Natural killer cell (primary cell): Measurements from ENCODE around the gene SSH2. TPM values are rescaled to one million over a fixed set of nuclear protein-coding genes. Genes with fewer than 3 reads are reported as not detected.

Experiments
- ATAC-seq, 3 donors: fragments of 150-1000 bp in 2 of 3; fragments of 200-7000 bp in 1 of 3; cut with Tn5 transposase; 1 replicate in 1 of 3; 2 replicates in 2 of 3; pipeline ENCODE4 v1.10.0; 2021; ENCODE audit warnings: mild to moderate bottlenecking in 2 of 3, moderate library complexity in 2 of 3
- DNase-seq, 2 donors: peaks; one replicate each; pipeline versions ENCODE4 v3.0.0 to v3.0.0-alpha.2; 2013 to 2021; ENCODE audit warnings: mixed read lengths in 1 of 2
- H3K27ac ChIP-seq: one replicate; pipeline ENCODE4 v1.5.1; 2013; ENCODE audit warnings: mild to moderate bottlenecking, low read length
- H3K27me3 ChIP-seq: one replicate; pipeline ENCODE4 v1.6.1; 2013; ENCODE audit warnings: low read length; ENCODE audit not compliant: control insufficient read depth, insufficient read depth
- H3K36me3 ChIP-seq: one replicate; pipeline ENCODE4 v1.6.1; 2013; ENCODE audit warnings: low read length; ENCODE audit not compliant: control insufficient read depth, insufficient read depth
- H3K4me1 ChIP-seq: one replicate; pipeline ENCODE4 v1.6.1; 2013; ENCODE audit warnings: low read length; ENCODE audit not compliant: control insufficient read depth, insufficient read depth
- H3K4me3 ChIP-seq: one replicate; pipeline ENCODE4 v1.5.1; 2013; ENCODE audit warnings: low read length
- H3K9me3 ChIP-seq: one replicate; pipeline ENCODE4 v1.6.1; 2013; ENCODE audit warnings: low read length; ENCODE audit not compliant: control insufficient read depth, insufficient read depth
- H3K27ac Mint-ChIP-seq, 2 donors: one replicate each; pipeline ENCODE4 v1.8.0; 2022; ENCODE audit warnings: mild to moderate bottlenecking in 2 of 2, mixed read lengths in 2 of 2, moderate library complexity in 1 of 2
- H3K27me3 Mint-ChIP-seq, 2 donors: one replicate each; pipeline ENCODE4 v1.8.0; 2022; ENCODE audit warnings: low read depth in 2 of 2, mixed read lengths in 2 of 2
- H3K36me3 Mint-ChIP-seq: one replicate; pipeline ENCODE4 v1.8.0; 2022; ENCODE audit warnings: mixed read lengths
- H3K4me1 Mint-ChIP-seq, 2 donors: one replicate each; pipeline ENCODE4 v1.8.0; 2022; ENCODE audit warnings: mixed read lengths in 2 of 2
- H3K4me3 Mint-ChIP-seq: one replicate; pipeline ENCODE4 v1.8.0; 2022; ENCODE audit warnings: mild to moderate bottlenecking, moderate library complexity, mixed read lengths
- H3K9me3 Mint-ChIP-seq, 2 donors: one replicate each; pipeline ENCODE4 v1.8.0; 2022; ENCODE audit warnings: mixed read lengths in 2 of 2
- WGBS: methylation state at CpG from one replicate; pipeline ENCODE4 v1.1.7; 2013; ENCODE audit warnings: missing lambda C conversion rate; ENCODE audit not compliant: insufficient coverage; 5-methylcytosine and 5-hydroxymethylcytosine counted together
- intact Hi-C: fragments of 100-400 bp; cut with micrococcal nuclease; formaldehyde crosslinking; loops from one replicate; pipeline ENCODE4 v1.14.2; 2022
- total RNA-seq, 4 donors: library from RNA; stranded (reverse); fragments of 120-200 nt in 1 of 4; gene quantifications; one replicate each; pipeline versions ENCODE4 v1.2.3 to v1.2.4, GENCODE V29; 2013 to 2022
- TF ChIP-seq, protein P1 (sequence below): fragments of 200-600 bp; IDR thresholded peaks from one replicate; pipeline ENCODE4 v1.8.0; 2022; ENCODE audit warnings: antibody characterized with exemption

Gene SSH2
- total RNA-seq, 3 donors from 2014 or later (not counting 1 experiment from before 2014, with no cell fraction given): 124 to 166 (median 144) TPM

DNA sequence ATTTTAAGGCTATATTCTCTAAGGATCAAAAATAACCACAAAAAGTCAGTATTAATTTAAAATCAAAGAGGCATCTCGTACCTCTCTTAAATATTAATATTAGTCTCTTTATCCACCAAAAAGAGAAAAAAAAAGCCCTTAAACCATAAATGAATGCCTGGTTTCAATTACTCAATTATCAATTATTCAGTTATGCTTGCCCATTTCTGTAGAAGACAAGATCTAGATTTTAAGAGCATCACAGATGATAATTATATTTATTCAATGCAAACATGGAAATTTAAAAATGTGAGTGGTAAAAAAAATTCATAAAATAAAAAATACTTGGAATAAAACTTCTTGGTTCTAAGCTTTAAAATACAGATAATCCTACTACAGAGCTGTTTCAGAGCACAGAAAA lies 181.6 kb downstream of the SSH2 start:
- peaks cover 69 to 78% of the 10 kb centered on the region in 2 donors for H3K4me1 Mint-ChIP-seq
- DNase-seq (no peak), ATAC-seq (no peak)
- H3K4me1 ChIP-seq: peaks cover 16% of the 10 kb centered on the region
- peaks cover 30% of the 10 kb centered on the region for H3K36me3 ChIP-seq
- H3K9me3 ChIP-seq: no peaks in the 10 kb centered on the region
- H3K27me3 Mint-ChIP-seq: no peaks in the 10 kb centered on the region
- intact Hi-C loops: no loop called here
- no peak overlapping the region for H3K4me3 Mint-ChIP-seq
- H3K27ac Mint-ChIP-seq: peak overlapping the region; percentile 81 to 83
- H3K36me3 Mint-ChIP-seq: peaks cover 6% of the 10 kb centered on the region
- no peak overlapping the region for H3K4me3 ChIP-seq
- WGBS: 78% methylated on average over 1 of the region's 1 CpG
- H3K9me3 Mint-ChIP-seq: no peaks in the 10 kb centered on the region
- no peak overlapping the region for H3K27ac ChIP-seq
- TF ChIP-seq, protein P1, sequence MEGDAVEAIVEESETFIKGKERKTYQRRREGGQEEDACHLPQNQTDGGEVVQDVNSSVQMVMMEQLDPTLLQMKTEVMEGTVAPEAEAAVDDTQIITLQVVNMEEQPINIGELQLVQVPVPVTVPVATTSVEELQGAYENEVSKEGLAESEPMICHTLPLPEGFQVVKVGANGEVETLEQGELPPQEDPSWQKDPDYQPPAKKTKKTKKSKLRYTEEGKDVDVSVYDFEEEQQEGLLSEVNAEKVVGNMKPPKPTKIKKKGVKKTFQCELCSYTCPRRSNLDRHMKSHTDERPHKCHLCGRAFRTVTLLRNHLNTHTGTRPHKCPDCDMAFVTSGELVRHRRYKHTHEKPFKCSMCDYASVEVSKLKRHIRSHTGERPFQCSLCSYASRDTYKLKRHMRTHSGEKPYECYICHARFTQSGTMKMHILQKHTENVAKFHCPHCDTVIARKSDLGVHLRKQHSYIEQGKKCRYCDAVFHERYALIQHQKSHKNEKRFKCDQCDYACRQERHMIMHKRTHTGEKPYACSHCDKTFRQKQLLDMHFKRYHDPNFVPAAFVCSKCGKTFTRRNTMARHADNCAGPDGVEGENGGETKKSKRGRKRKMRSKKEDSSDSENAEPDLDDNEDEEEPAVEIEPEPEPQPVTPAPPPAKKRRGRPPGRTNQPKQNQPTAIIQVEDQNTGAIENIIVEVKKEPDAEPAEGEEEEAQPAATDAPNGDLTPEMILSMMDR: no peak
- no peaks in the 10 kb centered on the region for H3K27me3 ChIP-seq

DNA sequence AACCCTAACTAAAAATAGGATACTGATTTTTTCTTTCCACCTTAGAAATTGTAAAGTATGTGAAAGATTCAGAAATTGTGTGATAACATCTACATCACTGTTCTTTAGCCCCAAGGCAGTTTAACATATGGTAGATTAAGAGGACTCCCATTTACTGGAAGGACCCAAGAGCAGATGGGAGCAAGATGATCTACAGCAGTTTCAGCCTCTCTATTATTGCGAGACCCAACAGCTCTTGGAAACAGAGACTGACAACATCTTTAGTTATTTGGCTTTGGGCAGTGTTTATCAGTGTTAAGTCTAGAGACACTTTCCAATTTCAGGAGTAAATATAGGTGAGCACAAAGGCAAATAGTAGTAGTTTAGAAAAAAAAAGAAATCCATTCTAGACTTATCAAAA lies 182.4 kb downstream of the SSH2 start:
- peaks cover 19% of the 10 kb centered on the region for H3K4me1 ChIP-seq

DNA sequence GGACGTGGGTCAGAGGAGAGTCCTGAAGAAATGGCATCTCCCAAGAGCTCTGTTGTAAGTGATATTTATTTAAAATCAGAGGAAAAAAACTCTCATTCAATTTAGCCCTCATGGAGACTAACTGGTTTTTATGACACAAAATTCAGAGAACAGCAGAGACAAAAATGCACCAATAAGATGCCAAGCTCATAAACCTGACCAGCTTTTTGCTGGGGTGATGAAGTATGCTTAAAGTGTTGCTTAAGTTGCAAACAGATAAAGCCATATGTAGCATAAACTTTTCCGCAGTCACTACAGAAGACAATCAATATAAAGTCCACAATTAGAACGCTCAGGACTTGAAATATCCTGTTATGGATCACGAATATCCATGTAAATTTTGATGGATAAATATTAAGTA lies 183.4 kb downstream of the SSH2 start:
- peaks cover 17% of the 10 kb centered on the region for H3K36me3 ChIP-seq
- no peaks in the 10 kb centered on the region for H3K27me3 Mint-ChIP-seq

More for the DNA sequence above, 182.4 kb downstream of the SSH2 start:
- Histone ChIP-seq H3K27me3 (no peaks in the 10 kb centered on the region), H3K36me3 (peaks cover 25% of the 10 kb centered on the region), H3K27ac (no peak overlapping the region), H3K4me3 (no peak overlapping the region), H3K9me3 (no peaks in the 10 kb centered on the region)
- TF ChIP-seq, protein P1: no peak
- Mint-ChIP-seq H3K36me3 (peaks cover 3% of the 10 kb centered on the region), H3K9me3 (no peaks in the 10 kb centered on the region), H3K27me3 (no peaks in the 10 kb centered on the region), H3K4me3 (no peak overlapping the region), H3K4me1 (peaks cover 72 to 81% of the 10 kb centered on the region in 2 donors), H3K27ac (peak overlapping the region; percentile 74 to 83)
- DNase-seq (no peak), ATAC-seq (no peak)
- WGBS: 100% methylated on average over 1 of the region's 1 CpG
- intact Hi-C loops: no loop called here

More for the DNA sequence above, 183.4 kb downstream of the SSH2 start:
- Histone ChIP-seq H3K9me3 (no peaks in the 10 kb centered on the region), H3K4me3 (no peak overlapping the region), H3K4me1 (peaks cover 25% of the 10 kb centered on the region), H3K27ac (no peak overlapping the region), H3K27me3 (no peaks in the 10 kb centered on the region)
- Mint-ChIP-seq H3K4me1 (peaks cover 69 to 78% of the 10 kb centered on the region in 2 donors), H3K36me3 (no peaks in the 10 kb centered on the region), H3K9me3 (no peaks in the 10 kb centered on the region), H3K4me3 (no peak overlapping the region), H3K27ac (peak overlapping the region; percentile 74 to 83)
- intact Hi-C loops: no loop called here
- DNase-seq: no peak
- 80% methylated on average over 1 of the region's 4 CpGs for WGBS
- TF ChIP-seq, protein P1: no peak
- ATAC-seq: no peak
